HG02642 (cell line): Measurements from ENCODE around the gene DENND5B.
"Not testable (repeated sequence)": the region's sequence is repeated elsewhere in the genome, so short reads cannot be mapped to it uniquely, and the experiment has no call there.

Experiments
- ATAC-seq: cut with Tn5 transposase; IDR thresholded peaks from one replicate; pipeline ENCODE4 v1.9.1; 2021; ENCODE audit warnings: mild to moderate bottlenecking; ENCODE audit not compliant: unreplicated experiment, poor library complexity

The DENND5B gene

DNA sequence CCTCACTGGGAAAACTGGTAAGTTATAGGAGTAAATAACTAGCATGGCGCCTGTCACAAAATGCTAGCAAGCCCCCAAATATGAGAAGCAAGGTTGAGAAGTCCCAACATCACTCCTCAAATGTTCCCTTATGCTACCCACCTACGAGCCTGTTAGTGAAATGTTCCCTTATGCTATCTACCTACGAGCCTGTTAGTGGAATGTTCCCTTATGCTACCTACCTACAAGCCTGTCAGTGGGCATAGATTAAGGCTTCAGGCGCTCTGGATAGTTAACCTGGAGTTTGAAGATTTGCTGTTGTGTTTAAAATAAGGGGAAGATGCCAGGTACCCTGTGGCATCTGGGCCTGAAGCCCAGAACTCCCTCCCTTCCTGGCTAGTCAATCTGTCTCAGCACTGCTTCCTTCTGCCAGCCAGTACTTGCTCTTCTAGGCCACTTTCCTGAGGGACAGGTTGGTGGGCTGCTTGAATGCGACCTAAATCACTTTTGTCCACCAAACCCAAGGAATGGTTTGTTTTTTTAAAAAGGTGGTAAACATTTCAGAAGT lies 197.9 kb downstream of the DENND5B start:
- ATAC-seq, result no peak

DNA sequence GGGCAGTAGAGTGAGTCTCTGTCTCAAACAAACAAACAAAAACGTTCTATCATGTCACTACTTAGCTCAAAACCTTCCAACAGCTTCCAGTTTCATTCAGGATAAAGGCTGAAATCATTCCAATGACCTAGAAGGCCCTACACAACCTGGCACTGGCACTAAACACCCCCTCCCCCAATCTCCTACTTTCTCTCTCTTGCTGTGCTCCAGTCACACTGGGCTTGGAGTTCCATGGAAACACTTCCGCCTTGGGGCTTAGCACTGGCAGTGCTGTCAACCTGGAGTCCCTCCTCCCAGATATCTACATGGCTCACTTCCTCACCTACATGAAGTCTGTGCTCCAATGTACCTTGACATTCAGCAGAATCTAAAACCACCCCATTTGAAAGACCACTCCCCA lies 199.9 kb downstream of the DENND5B start:
- no peak for ATAC-seq

DNA sequence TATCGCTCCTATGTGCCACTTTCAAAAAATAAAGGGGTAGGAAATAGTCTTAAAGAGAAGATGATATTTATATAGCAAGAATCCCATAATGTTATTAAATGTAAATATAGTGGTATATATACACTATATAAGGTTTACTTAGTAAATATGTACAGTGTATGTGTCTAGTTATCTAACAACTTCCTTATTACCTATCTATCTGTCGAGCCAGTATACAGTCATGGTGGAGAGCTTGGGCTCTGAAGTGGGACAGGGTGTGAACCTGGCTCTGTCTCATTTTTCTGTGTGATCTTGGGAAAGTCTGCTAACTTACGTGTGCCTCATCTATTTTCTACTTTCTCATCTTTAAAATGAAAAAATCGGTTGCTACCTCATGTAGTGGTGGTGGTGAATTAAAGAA lies 202.2 kb downstream of the DENND5B start:
- no peak for ATAC-seq

DNA sequence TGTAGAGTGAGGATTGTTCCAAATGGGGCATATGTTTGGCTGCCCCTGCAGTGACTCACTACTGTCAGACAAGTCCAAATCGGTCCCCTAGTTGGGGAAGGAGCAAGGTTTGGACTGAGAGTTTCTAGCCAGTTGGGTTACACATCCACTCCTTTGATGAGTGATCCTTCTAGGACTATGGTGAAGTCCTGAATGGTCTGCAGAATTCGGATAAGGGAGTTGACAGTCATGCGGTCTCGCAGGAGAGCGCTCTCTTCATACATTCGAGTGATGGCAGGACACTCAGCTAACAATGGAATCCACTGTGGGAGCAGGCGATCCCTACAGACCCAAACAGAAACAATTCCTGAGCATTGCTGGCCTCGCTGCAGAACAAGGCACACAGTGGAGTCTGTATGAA lies 203.5 kb downstream of the DENND5B start:
- no peak for ATAC-seq

DNA sequence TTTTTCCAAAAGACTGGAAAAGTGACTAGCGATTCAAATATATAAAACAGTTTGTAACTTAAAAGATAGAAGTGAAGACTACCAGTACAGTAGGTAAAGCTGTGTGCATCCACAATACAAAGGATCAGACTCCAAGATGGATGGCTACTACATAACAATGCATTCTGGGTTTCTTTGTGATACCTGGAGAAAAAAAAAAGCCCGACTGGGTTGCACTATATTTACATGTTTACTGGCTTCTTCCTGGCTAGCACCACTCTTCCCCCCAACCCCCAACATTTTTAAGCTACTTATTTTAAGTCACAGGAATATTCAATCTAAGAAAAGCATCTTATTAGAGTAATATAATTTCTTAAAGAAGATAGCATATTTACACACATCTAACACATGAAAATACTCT lies 203.9 kb downstream of the DENND5B start:
- ATAC-seq, result no peak

DNA sequence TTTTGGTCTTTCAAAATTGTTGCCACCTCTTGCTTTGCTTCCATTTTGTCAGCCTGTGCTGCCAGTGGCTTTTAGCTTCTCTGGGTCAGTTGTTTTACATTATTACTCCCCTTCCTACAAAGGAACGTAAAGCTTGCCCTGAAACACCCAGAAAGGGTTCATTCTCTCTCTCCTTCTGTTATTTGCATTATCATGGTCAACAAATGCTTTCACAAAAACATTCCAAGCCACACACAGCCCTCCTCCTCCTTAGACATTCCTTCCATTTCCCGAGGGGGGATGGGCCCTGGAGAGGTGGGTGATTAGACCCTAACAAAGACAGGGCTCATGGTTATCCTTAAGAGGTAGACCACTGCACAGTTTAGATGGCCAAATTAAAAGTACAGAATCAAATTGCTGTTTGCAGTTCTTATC lies 204.6 kb downstream of the DENND5B start:
- no peak for ATAC-seq

DNA sequence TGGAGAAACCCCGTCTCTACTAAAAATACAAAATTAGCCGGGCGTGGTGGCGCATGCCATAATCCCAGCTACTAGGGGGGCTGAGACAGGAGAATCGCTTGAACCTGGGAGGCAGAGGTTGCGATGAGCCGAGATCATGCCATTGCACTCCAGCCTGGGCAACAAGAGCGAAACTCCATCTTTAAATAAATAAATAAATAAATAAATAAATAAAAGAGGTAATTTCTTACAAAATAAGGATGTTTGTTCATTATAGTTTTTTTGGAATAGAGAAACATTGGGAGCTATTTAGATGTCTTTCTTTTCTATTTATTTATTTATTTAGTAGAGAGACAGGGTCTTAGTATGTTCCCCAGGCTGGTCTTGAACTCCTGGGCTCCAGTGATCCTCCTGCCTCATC lies 213.7 kb downstream of the DENND5B start:
- not testable (repeated sequence) for ATAC-seq

DNA sequence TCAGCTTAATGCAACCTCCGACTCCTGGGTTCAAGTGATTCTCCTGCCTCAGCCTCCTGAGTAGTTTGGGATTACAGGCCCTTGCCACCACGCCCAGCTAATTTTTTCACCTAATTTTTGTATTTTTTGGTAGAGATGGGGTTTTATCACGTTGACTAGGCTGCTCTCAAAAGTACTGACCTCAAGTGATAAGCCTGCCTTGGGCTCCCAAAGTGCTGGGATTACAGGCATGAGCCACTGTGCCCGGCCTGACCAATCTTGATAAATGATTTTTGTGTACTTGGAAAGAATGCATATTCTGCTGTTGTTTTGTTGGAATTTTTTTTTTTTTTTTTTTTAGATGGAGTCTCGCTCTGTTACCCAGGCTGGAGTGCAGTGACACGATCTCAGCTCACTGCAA lies 215.5 kb downstream of the DENND5B start:
- not testable (repeated sequence) for ATAC-seq

DNA sequence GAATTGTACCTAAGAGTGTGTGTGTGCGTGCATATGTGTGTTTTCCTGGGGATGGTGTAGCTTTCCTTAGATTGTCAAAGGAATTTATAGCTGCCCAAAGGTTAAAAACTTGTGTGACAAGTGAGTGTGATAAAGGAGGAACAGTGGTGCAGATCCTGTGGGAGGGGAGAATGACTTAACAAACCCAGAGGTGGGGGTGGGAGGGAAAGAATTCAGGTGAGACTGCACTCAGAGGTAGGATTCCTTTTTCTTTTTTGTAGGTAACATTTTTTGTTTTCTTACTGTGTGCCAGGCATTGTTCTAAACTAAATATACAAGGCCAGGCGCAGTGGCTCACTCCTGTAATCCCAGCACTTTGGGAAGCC lies 219.7 kb downstream of the DENND5B start:
- no peak for ATAC-seq

DNA sequence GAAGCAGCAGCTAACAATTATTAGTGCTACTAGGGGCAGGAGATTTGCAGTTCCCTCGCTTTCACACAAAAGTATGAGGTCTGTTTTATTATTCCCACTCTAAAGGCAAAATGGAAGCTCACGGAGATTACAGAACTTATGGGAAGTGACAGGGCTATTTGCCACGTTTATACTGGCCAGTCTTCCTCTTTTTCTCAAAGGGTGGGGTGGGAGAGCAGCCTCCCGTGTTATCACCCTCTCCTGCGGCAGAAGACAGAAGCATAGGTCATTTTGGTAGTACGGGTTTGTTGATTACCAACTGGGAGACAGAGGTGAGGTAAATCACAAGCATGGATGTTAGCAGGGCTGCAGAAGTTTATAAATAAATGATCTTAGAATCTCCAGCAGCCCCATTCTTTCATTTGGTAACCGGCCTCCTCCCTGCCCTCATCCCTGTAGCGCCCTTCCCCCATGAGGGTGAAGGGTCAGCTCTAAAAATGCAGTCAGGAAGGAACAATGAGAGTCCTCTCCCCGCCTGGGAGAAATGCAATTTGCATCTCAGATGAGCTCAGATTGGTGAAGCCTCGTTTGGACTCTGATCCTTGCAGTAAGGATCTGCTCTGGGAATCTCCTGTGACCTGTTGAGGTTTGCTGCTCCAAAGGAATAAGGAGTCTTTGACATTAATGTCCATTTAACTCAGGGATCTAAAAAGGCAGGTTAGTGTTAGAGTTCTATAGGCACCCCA lies 220.2 kb downstream of the DENND5B start:
- ATAC-seq, result no peak

DNA sequence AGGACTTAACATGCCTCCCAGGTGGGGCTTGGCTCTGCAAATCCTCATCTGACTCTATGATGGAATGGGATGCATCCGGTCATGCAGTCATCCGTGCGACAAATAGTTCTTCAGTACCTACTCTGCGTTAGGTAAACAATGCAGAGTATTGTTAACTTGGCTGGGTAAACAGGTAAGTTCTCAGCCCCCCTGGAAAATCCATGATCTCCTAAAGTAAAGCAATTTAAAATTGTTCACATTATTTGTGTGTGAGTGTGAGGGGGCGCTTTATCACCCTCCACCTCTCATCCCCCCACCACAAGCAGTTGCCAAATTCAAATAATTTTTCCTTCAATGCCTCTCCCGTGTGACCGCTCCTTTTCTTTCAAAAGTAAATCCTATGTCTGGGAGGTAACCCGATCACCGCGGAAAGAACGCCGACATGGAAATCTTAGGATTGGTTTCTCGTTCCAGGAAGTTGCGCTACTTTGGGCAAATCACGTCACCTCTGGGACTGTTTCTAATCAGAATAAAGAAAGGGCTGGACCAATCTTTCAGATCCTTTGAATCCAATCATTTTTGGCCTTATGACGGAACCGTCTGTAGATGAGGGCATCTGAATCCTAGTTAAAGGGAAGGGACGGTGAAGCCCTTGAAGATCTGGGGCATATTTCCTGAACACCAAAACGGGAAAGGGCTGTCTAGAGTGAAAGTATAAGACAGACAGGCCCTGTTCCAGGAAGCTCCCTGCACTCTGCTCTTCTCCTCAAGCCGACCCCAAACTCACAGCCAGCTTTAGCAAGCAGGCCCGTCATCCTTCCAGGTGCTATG lies 221.0 kb downstream of the DENND5B start:
- ATAC-seq, result no peak

DNA sequence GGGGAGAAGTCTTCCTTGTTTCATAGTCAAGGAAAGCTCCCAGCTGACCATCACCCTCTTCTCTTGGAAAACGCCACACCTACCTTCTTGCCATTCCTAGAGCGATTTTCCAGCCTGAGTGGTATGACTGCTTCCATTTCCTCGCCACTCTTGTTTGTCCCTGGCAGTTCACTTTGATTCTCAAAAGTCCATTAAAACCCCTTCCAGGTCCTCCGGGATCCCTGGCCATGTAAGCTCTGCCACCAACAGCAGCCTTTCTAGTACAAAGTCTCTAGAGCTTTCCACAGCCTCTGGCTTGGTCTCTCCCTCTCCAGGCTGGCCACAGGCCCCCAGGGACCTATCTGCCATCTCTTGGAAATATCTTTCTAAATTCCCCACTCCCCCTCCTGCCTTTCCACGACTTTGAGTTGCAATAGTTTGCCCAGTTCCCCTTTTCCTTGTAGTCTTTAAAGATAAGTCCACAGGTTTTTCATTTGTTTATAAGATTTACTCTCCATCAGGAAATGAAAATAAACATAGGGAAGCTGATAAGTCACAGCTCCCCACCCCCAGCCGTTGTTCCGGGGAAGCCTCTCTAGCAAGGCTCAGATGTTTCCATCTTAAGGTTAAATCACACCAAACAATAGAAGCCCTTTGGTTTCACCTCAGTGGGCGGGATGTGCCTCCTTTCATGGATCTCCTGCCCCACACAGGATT lies 222.1 kb downstream of the DENND5B start:
- no peak for ATAC-seq

DNA sequence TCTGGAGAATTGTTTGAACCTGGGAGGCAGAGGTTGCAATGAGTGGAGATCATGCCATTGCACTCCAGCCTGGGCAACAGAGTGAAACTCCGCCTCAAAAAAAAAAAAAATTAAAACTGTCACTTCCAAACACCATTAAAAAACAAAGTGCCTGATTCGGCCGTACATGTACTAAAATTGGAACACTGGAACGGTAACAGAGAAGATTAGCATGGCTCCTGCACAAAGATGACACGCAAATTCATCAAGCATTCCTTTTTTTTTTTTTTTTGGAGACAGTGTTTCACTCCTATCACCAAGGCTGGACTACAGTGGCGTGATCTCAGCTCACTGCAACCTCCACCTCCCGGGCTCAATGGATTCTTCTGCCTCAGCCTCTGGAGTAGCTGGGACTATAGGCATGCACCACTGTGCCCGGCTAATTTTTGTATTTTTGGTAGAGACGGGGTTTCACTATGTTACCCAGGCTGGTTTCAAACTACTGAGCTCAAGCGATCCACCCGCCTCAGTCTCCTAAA lies 224.8 kb downstream of the DENND5B start:
- no peak for ATAC-seq

DNA sequence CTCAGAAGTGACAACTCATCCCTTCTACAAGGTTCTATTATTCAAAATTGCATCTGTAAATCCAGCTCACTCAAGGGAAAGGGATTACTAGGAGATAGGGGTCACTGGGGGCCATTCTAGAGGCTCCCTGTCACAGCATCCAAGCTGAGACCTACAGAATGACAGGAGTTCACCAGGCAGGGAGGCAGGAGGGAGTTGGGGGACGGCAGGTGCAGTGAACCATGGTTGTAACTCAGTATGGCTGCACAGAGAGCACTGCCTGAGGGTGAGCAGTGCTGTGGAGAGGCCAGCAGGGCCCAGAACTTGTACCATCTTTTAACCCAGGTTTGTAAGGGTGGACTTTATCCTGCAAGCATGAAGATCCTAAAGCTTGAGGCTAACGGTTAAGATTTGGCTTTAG lies 227.1 kb downstream of the DENND5B start:
- no peak for ATAC-seq

DNA sequence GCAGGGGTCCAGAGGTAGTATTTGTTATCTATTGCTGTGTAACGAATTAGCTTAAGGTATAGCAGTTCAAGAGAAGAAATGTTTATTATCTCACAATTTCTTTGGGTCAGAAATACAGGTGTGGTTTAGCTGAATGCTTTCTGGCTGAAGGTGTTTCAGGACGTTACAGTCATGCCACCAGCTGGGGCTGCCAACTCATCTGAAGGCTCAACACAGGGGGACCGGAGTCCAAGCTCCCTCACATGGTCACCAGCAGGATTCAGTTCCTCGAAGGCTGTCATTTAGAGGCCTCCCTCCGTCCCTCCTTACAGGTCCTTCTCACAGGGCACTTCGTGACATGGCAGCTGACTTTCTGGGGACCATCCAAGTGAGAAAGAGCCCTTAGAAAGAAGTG lies 227.5 kb downstream of the DENND5B start:
- ATAC-seq, result peak; percentile 7

DNA sequence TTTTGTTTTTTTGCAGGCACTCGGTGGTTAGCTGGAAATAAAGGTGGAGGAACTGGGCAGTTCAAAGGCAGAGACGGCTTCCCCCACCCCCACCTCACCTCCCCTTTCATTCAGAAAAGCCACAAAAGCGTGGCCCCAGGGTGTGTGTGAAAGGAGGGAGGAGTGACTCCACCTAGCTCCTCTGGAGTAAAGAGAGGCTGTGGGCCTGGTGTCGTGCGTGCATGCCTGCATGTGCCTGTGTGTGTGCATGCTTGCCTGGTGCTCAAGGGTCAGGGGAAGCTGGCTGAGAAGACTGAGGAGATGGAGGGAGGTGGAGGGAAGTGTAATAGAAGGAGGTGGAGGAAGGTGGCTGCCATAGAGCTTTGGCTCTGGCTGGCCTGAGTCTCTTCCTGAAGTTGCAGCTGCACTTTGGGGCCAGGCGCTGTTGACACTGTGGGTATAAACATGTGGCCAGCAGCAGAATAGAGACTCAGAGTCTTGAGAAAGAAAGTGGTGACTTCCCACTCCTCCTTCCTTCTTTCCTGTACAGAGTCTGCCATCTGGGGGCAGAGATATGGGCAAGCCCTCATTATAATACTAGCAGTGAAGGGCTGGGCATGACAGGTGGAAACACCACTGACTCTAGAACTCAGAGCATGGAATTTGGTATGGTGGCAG lies 228.0 kb downstream of the DENND5B start:
- ATAC-seq, result peak; percentile 79

DNA sequence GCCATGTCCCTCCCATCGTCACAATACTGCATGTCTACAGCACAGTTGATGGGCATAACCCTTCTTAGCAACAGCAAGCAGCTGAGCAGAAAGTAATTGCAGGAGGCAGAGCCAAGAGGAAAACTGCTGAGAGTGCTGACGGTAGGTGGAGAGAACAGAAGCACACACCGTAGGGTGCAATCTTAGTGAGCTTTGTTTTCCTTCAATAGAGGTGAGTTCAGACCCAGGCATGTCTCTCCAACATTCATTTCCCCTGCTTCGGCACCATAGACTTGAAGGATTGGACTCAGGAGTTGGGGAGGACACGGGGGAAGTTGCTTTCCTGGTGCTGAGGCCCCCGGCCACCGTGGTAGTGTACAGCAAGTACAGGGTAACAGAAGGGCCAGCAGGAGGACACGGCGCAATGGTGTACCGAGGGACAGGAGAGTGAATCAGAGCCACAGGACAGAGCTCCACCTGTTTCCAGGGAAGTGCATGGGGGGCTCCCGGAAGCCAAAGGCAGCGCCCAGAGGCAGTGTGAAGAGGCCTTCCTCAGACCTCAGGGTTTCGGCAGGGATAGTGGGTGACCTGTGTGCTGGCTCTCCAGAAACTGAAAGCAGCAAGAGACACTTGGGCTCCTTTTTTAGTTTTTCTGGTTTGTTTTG lies 228.7 kb downstream of the DENND5B start:
- ATAC-seq, result peak; percentile 57

DNA sequence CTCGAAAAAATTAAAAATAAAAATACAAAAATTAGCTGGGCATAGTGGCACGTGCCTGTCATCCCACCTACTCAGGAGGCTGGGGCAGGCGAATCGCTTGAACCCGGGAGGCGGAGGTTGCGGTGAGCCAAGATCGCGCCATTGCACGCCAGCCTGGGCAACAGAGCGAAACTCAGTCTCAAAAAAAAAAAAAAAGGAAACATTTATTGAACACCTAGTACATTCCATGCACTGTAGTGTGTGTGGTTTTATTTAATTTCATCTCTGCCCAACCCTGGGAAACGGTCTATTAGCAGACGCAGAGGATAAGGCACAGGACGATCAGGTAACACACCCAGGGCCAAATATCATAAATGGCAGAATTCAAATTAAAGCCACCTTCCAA lies 229.2 kb downstream of the DENND5B start:
- no peak for ATAC-seq

DNA sequence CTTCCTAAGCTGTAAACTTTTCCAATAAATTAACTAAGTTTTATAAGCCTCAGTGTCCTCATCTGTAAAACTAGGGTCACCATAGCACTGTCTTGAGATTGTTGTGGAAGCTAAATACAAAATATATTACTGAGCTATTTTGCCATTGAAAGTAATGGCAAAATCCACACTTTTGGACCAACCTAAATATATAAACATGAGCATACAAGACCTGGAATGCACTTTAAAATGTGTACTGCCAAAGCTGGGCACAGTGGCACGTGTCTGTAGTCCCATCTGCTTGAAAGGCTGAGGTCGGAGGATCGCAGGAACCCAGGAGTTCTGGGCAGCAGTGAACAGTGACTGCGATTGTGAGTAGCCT lies 235.2 kb downstream of the DENND5B start:
- ATAC-seq, result no peak
